ENCODE results near the gene POLN.
"Not testable (repeated sequence)": the region's sequence is repeated elsewhere in the genome, so short reads cannot be mapped to it uniquely, and the experiment has no call there.

Gene POLN

GRCh38 chr4:2036866-2037265 is 205.1 kb downstream of the POLN start:
- DNase-seq (ENCODE audit: low spot score), result no peak
- no peak for TF ChIP-seq CTCF (IDR thresholded peaks at IDR 0.05; ENCODE audit: extremely low read depth, missing control alignments)

- DNase-seq (ENCODE audit: low spot score), result no peak
- no peak for TF ChIP-seq CTCF (IDR thresholded peaks at IDR 0.05; ENCODE audit: extremely low read depth, missing control alignments)
Measured at GRCh38 chr4:2036327-2036726, 205.6 kb downstream of the POLN start.

- DNase-seq (ENCODE audit: low spot score), result not testable (repeated sequence)
Measured at GRCh38 chr4:2031161-2031560, 210.8 kb downstream of the POLN start.

- DNase-seq (ENCODE audit: low spot score), result not testable (repeated sequence)
Measured at GRCh38 chr4:2027120-2027519, 214.8 kb downstream of the POLN start.

GRCh38 chr4:2025817-2026216 is 216.1 kb downstream of the POLN start:
- TF ChIP-seq CTCF (IDR thresholded peaks at IDR 0.05; ENCODE audit: extremely low read depth, missing control alignments), result no peak
- no peak for DNase-seq (ENCODE audit: low spot score)

GRCh38 chr4:2024683-2025082 is 217.2 kb downstream of the POLN start:
- no peak for DNase-seq (ENCODE audit: low spot score)

More at GRCh38 chr4:2024683-2025082, 217.2 kb downstream of the POLN start:
- TF ChIP-seq CTCF (IDR thresholded peaks at IDR 0.05; ENCODE audit: extremely low read depth, missing control alignments), result no peak
